ENCODE results near the gene SNX13.
"Not testable (repeated sequence)": the region's sequence is repeated elsewhere in the genome, so short reads cannot be mapped to it uniquely, and the experiment has no call there.

Gene SNX13

DNA sequence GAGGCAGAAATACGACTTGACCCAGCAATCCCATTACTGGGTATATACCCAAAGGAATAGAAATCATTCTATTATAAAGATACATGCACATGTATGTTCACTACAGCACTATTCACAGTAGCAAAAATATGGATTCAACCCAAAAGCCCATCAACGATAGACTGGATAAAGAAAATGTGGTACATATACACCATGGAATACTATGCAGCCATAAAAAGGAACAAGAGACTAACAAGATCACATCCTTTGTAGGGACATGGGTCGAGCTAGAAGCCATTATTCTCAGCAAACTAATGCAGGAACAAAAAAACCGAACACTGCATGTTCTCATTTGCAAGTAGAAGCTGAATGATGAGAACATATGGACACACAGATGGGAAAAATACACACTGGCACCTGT is 31.0 kb downstream of the SNX13 start:
- DNase-seq = not testable (repeated sequence)

DNA sequence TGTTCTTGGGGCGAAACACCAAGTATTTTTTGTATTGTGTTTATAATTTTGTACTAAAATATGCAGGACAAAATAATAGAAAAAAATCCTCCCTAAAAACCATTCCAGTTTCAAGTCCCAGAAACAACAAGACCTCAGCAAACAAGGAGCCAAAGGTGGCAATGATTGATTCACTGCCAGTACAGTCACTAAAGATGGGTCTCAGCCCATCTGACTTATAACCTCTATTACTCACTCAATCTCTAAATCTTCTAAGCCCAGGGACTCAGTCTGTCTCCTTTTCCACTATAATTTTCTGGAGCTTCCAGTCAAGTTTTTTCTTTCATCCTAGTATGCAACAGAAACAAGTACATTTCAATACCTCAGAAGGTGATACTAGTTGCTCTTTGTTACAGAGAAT is 33.3 kb downstream of the SNX13 start:
- DNase-seq = no peak

DNA sequence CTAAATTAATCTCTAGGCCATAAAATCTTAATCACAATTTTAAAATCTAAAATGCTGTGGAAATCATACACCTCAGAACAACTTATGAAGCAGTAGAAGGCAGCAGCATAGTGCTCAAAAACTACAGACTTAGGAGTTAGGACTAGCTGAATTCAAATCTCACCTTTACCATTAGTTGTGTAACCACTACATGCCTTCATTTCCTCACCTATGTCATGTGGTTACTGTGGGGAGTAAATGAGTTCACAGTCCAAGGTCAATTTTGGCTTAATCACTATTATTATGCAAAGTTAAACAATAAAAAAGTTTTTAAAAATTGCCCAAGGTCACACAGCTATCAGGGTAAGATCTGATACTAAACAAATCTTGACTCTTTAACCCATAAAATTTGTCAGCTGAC is 37.0 kb downstream of the SNX13 start:
- no peak for DNase-seq

DNA sequence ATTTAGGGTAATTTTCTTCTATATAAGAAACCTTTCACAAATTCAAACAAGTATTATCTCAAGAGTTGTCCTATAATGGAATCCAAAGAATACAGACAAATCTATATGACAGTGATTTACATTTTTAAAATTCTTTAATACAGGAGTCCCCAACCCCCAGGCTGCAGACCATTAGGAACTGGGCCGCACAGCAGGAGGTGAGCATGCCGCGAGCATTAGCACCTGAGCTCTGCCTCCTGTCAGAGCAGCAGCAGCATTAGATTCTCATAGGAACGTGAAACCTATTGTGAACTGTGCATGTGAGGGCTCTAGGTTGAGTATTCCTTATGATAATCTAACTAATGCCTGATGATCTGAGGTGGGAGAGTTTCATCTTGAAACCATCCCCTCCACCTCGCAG is 37.7 kb downstream of the SNX13 start:
- no peak for DNase-seq

DNA sequence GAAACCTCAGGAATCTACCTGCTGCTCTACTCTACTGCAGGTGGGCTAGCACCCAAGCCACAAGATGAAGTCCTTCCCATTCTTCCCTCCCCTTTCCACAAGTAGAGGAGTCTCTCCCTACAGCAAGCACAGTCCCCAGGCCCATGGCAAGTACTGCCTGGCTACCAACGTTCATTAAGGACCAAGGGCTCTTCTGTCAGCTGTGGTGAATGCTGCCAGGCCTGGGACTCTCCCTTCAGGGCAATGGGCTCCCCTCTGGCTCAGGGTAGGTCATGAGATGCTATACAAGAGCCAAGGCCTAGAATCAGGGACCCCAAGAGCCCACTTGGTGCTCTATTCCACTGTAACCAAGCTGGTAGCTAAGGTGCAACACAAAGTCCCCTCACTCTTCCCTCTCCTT is 39.8 kb downstream of the SNX13 start:
- no peak for DNase-seq

DNA sequence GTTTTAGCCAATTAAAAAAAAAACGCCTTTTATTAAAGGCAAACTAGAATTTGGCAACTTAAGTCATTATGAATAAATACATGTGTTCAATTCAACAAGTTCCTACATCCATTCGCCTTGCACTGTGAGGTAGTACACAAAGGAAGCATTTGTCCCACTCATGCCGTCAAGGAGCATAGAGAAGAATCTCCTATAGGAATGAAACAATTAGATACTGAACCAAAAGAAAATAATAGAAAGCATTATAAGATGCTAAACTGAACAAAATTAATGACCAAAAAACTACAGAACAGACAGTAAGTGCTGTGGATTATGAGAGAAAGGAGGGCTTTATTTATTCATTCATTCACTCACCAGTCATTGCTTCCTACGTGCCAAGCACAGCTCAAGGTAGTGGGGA is 42.2 kb downstream of the SNX13 start:
- DNase-seq = no peak

DNA sequence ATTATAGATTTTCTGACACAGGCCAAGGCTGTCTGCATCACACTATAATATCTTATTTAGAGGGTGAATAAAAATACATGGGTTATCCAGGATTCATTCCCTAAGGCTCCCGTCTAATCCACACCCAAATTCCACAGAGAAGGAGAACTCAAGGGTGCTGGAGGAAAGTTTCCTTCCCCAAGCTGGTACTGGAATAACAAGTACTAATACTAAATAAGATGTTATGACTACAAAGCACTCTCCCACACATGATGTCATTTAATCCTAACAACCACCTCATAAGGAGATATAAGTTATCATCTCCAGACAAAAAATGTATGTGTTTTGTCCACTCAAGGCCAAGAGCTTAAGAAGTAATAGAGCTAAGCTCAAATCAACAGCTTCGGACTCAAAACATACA is 53.0 kb downstream of the SNX13 start:
- DNase-seq = no peak

DNA sequence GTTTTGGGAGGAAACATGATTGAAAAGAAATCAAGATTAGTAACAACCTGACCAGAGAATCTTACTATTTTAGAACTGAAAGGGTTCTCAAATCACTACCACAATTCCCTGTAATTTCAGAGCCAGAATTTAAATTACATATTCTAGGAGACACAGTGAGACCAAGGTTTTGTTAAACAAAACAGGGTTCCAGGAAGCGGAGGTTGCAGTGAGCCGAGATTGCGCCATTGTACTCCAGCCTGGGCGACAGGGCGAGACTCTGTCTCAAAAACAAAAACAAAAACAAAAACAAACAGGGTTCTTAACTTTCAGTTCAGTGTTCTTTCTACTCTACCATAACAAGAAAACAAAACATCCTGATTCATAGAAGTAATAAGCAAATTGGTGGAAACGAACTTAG is 57.6 kb downstream of the SNX13 start:
- DNase-seq = no peak

DNA sequence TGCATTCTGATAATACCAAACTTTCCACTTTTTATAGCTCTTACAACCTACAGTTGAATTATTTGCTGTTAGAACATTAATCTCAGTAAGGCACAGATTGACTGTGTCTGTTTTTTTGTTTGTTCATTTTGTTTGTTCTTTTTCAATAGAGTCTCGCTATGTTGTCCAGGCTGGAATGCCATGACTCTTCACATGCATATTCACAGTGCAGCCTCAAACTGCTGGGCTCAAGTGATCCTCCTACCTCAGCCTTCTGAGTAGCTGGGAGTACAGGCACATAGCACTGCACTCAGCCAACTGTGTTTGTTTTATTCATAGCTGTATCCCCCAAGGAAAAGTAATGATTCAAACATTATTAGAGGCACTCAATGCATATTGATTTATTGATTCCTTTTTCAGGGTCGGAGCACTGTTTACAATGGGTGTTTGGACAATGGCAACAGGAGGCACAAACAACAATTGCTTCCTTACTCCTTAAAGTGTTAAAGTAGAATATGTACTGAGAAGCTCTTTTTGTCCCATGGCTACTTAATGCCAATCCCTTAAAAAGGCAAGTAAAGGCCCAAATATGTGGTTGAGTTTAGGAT is 61.1 kb downstream of the SNX13 start:
- DNase-seq = no peak

DNA sequence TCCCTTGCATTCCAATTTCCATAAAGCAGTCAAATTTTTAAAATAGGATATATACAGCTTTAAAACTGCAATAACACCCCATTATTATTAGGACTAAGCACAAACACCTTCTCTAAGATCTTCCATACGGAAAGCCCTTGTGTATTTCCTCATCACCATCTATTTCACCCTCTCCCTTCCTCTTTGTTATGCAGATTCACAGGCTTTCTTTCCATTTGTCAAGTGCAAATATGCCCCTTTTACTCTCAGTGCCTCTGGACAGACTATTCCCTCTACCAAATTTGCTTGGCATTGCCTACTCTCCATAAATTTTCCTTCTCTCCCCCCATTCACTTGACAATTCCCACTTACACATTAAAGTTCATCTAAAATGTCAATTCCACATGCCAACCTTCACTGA is 61.7 kb downstream of the SNX13 start:
- DNase-seq = no peak

DNA sequence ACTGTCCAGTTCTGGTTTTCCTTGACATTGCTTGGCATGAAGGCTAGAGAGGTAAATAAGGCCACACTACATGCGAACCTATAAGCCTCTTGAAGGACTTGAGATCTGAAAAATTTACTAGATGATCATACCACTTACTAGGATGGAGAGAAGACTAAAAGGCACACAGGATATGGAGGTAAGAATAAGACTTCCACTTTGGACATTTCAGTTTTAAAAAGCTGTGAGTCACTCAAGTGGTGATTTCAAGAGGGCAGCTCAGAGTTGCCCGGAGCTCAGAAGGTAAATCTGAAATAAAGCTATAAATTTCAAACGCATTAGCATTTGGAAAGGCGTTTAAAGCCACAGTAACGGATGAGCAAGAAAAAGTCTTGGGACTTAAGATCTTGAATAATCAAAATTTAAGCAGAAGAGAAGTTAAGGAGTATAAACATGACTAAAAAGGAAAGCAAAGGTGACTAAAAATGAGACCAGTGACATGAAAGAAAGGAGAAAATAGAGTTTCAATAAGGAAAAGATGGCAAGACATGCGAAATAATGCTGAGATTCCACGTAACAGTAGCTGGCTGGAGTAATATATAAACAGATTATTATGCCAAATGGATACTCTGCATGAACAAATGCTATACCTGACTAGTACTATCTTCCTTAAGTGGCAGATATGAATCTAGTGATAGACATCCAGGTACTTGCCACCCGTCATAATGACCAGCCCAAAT is 68.3 kb downstream of the SNX13 start:
- DNase-seq = no peak

DNA sequence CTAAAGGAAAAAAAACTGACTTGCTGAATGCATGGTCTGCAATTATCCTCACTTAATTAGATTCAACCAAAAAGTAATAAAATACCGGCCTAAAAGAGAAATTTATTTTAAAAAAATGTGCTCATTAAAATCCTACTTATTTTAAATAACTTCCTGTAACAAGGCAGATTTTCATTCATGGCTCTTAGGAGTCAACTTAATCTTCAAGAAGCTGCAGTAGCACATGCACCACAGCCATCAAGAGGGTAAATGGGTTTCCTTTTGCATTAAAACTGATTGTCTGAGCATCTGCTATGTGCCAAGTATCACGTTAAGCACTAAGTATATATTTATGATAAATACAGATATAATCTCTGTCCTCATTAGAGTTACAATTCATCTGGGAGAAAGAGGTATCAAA is 69.9 kb downstream of the SNX13 start:
- no peak for DNase-seq

DNA sequence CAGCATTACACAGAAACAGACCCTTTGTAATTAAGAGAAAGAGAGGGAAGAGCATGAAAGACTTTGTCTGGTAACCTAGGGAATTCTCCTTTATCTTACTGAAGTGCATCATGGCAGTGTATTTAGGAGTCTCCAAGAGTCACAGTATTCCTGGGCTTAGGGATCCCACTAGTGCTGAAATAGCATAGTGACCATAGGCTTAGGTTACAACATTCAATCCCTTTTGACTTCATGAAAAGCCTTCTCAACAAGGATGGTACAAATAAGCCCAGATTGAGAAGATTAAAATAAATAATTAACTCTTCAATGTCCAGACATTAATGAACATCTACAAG is 76.5 kb downstream of the SNX13 start:
- DNase-seq = no peak

DNA sequence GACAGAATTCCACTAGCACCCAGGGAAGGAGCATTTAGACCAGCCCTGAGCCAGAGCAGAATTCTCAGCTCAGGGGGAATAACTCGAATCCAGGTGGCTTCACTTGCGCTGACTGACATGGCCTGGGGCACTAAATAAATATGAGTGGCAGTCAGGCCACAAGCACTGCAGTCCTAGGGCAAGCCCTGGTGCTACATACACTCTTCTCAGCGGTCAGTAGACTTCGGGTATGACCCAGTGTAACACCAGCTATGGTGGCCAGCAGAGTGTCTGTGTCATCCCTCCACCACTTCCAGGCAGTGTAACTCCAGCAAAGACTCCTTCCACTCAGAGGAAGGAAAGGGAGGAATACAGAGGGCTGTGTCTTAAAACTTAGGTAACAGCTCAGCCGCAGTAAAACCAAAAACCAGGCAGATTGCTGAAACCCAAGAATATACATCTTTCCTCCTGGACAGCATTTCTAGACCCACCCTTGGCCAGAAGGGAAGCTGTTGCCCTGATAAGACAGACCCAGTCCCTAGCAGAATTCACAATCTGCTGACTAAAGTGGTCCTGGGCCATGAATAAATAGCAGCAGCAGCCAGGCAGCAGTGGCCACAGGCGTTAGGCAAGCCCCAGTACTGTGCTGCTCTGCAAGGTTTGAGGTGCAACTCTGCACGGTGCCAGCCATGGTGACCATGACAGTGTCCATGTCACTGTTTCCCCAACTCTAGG is 77.0 kb downstream of the SNX13 start:
- no peak for DNase-seq

DNA sequence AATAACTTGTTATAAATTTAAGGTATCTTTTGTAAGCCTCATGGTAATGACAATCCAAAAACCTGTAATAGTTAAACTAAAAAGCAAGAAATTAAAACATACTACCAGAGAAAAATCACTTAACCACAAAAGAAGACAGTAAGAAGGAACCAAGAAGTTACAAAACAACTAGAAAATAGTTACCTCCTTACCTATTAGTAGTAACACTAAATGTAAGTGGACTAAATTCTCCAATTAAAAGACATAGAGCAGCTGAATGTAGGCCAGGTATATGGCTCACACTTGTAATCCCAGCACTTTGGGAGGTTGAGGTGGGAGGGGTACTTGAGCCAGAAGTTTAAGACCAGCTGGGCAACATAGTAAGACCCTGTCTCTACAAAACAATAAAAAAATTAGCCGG is 84.0 kb downstream of the SNX13 start:
- DNase-seq = no peak

DNA sequence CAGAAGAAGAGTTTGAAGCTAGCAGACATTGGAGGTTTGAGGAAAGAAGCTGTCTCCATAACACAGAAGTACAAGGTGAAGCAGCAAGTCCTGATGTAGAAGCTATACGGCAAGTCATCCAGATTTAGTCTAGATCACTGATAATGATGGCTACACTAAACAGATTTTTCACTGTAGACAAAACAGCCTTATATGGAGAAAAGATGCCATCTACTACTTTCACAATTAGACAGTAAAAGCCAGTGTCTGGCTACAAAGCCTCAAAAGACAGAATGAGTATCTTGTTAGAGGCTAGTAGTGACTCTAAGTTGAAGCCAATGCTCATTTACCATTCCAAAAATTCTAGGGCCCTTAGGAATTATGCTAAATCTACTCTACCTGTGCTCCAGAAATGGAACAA is 85.1 kb downstream of the SNX13 start:
- DNase-seq = no peak

DNA sequence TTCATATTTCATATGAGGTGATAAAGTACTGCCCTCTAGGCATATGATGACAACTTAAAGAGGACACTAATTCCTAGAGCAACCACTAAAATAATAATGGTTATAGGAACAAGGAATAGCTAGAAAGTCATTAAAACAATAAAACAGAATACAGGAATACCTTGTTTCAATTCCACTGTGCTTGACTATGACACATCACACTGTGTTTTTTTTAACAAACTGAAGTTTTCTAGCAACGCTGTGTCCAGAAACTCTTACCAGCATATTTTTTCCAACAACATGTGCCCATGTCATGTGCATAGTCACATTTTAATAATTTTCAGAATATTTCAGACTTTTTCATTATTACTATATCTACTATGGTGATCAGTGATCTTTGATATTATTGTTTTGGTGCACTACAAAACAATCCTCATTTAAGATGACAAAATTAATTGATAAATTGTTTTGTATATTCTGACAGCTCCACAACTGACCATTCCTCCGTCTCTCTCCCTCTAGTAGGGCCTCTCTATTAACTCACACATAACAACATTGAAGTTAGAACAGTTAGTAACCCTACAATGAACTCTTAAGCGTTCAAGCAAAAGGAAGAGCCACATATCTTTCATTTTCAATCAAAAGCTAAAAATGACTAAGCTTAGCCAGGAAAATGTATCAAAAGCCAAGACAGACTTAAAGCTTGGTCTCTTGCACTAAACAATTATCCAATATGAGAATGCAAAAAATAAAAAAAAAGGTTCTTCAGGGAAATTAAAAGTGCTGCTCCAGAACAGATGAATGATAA is 85.8 kb downstream of the SNX13 start:
- no peak for DNase-seq

DNA sequence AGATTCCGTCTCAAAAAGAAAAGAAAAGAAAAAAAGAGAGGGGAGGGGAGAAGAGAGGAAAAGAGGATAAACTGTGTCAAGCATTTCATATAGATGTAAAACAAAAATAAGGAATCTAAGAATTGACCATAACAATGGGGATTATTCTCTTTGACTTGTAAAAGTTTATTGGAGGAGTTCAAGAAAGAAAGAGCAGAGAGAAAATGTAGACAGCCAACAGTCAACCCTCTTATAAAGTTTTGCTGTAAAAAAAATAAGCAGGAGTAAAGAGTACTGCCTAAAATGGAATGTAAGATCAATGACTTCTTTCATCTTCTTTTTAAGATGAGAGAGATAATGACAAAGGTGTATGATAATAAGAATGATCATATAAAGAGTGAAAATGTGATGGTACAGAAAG is 87.9 kb downstream of the SNX13 start:
- DNase-seq = no peak

DNA sequence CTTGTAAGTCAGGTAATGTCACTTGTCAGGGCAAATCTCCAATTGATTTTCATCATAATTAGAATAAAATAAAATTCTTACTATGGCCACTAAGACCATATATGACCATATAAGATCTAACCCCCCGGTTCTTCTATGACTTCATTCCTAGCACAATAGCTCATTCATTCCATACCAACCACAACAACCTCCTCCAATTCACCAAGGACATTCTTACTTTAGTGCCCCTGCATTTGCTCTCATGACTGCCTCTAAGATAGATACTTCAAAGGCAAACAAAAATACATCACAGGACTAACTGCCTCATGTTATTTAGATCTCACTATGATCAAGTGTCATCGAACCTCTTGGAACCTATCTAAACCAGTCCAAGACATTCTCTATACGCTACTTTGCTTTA is 90.8 kb downstream of the SNX13 start:
- DNase-seq = no peak

DNA sequence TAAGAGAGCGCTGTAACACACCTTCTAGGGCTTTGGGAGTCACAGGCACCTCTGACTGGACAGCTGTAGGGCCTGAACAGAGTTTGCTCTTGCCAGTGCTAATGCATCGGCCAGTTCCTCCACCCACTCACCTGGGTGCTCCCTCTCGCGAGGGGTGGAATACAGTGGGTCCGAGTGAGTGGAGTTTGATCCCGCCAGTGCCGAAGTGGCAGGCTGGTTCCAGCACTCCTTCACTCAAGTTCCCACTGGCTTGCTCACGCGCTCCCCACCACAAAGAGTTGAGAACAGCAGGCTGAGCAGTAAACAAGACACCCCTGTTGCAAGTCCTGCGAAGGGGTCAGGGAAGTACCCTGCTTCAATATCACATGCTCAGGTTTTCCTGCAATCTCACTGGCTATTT is 91.8 kb downstream of the SNX13 start:
- DNase-seq = no peak

DNA sequence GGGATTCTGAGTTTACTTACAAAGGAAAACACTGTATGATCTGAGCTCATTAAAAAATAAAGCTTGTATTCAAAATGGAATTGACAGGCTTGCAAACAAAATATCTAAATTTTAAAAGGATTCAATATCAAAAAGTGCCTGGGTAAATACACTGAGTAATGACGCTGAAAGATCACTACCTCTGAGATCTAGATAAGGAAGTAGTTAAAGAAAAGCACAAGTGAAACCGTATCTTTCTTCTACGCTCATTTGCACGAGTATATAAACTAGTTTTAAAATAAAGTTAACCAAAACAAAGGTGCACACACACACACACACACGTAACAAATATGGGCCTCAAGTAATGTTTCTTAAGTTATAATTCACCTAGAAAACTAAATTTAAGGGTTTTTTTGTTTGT is 93.4 kb downstream of the SNX13 start:
- DNase-seq = no peak

DNA sequence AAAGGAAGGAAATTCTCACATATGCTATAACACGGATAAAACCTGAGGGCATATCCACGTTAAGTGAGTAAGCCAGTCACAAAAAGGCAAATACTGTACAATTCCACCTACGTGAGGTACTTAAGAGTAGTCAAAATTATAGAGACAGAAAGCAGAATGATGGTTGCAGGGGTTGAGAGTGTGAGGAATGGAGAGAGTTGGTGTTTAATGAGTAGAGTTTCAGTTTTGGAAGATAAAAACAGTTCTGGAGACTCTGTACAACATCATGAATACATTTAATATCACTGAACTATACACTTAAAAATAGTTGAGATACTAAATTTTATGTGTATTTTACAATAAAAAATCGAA is 95.1 kb downstream of the SNX13 start:
- DNase-seq = no peak

DNA sequence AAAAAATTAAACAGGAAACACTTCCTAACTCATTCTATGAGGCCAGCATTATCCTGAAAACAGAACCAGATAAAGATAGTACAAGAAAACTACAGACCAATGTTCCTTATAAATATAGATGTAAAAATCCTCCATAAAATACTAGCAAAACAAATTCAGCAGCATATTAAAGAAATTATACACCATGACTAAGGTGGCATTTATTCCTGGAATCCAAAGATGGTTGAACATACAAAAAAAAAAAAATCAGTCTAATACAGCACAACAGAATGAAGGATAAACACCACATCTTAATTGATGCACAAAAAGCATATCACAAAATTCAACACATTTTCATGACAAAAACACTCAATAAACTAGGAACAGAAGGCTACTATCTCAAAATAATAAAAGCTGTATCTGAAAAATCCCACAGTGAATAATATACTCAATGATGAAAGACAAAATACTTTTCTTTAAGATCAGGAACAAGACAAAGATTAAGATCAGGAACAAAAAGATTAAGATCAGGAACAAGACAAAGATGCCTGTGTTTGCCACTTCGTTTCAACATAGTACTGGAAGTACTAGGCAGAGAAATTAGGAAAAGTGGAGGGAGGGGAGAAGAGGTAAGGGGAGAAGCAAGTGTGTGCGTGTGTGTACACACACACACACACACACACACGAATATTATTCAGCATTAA is 95.6 kb downstream of the SNX13 start:
- no peak for DNase-seq
